GM19025 (cell line): ENCODE data around the gene NOS1AP.
"Not testable (repeated sequence)": the region's sequence is repeated elsewhere in the genome, so short reads cannot be mapped to it uniquely, and the experiment has no call there.

Experiments
- ATAC-seq: cut with Tn5 transposase; IDR thresholded peaks from one replicate; pipeline ENCODE4 v1.9.1; 2021; ENCODE audit warnings: mild to moderate bottlenecking, low read depth, moderate library complexity; ENCODE audit not compliant: unreplicated experiment

The NOS1AP gene

GRCh38 chr1:162187687-162188276, 118.3 kb downstream of the NOS1AP start:
- ATAC-seq, result no peak

GRCh38 chr1:162189345-162189744, 119.9 kb downstream of the NOS1AP start:
- no peak for ATAC-seq

- no peak for ATAC-seq
Measured at GRCh38 chr1:162191396-162192305, 122.2 kb downstream of the NOS1AP start.

- no peak for ATAC-seq
Measured at GRCh38 chr1:162192306-162192678, 122.8 kb downstream of the NOS1AP start.

GRCh38 chr1:162192763-162193162, 123.3 kb downstream of the NOS1AP start:
- no peak for ATAC-seq

GRCh38 chr1:162193221-162193620, 123.7 kb downstream of the NOS1AP start:
- ATAC-seq, result no peak

GRCh38 chr1:162193815-162194214, 124.3 kb downstream of the NOS1AP start:
- ATAC-seq, result no peak

GRCh38 chr1:162195567-162195966, 126.1 kb downstream of the NOS1AP start:
- ATAC-seq, result no peak

- no peak for ATAC-seq
Measured at GRCh38 chr1:162196387-162196786, 126.9 kb downstream of the NOS1AP start.

GRCh38 chr1:162197041-162197531, 127.6 kb downstream of the NOS1AP start:
- ATAC-seq, result no peak

GRCh38 chr1:162197615-162198421, 128.3 kb downstream of the NOS1AP start:
- no peak for ATAC-seq

- ATAC-seq, result no peak
Measured at GRCh38 chr1:162200096-162200847, 130.8 kb downstream of the NOS1AP start.

GRCh38 chr1:162201062-162201461, 131.6 kb downstream of the NOS1AP start:
- ATAC-seq, result not testable (repeated sequence)

- no peak for ATAC-seq
Measured at GRCh38 chr1:162204129-162204822, 134.8 kb downstream of the NOS1AP start.

- no peak for ATAC-seq
Measured at GRCh38 chr1:162204823-162205155, 135.3 kb downstream of the NOS1AP start.

GRCh38 chr1:162206300-162206699, 136.8 kb downstream of the NOS1AP start:
- ATAC-seq, result no peak

- no peak for ATAC-seq
Measured at GRCh38 chr1:162206749-162207635, 137.5 kb downstream of the NOS1AP start.

- ATAC-seq, result no peak
Measured at GRCh38 chr1:162207862-162208261, 138.4 kb downstream of the NOS1AP start.

GRCh38 chr1:162210196-162210595, 140.7 kb downstream of the NOS1AP start:
- ATAC-seq, result no peak
